Epithelial cell of proximal tubule (primary cell): Measurements from ENCODE around the gene CBR1. TPM values are rescaled to one million over a fixed set of nuclear protein-coding genes. Genes with fewer than 3 reads are reported as not detected.
A peak's percentile ranks its signal among the peaks of the same experiment; 100 is the strongest.
"Not testable (repeated sequence)": the region's sequence is repeated elsewhere in the genome, so short reads cannot be mapped to it uniquely, and the experiment has no call there.

ENCODE experiments used
- DNase-seq: peaks from one replicate; pipeline ENCODE4 v3.0.0-alpha.2; 2011; ENCODE audit warnings: low read depth
- H3K4me3 ChIP-seq: 2 replicates; pipeline ENCODE4 v1.5.1; 2011; ENCODE audit warnings: low read depth, mild to moderate bottlenecking, low read length
- total RNA-seq: library from RNA; depleted of rRNA; stranded (reverse); fragments of >200 nt; gene quantifications from 2 replicates; pipeline ENCODE4 v1.2.3, GENCODE V29; 2015
- TF ChIP-seq, protein P1 (sequence below): conservative IDR thresholded peaks from 2 replicates; pipeline ENCODE4 v1.5.1; 2012; ENCODE audit warnings: low read depth, mild to moderate bottlenecking, low read length

The CBR1 gene
- total RNA-seq, 1 donor from 2014 or later = 118 TPM

DNA sequence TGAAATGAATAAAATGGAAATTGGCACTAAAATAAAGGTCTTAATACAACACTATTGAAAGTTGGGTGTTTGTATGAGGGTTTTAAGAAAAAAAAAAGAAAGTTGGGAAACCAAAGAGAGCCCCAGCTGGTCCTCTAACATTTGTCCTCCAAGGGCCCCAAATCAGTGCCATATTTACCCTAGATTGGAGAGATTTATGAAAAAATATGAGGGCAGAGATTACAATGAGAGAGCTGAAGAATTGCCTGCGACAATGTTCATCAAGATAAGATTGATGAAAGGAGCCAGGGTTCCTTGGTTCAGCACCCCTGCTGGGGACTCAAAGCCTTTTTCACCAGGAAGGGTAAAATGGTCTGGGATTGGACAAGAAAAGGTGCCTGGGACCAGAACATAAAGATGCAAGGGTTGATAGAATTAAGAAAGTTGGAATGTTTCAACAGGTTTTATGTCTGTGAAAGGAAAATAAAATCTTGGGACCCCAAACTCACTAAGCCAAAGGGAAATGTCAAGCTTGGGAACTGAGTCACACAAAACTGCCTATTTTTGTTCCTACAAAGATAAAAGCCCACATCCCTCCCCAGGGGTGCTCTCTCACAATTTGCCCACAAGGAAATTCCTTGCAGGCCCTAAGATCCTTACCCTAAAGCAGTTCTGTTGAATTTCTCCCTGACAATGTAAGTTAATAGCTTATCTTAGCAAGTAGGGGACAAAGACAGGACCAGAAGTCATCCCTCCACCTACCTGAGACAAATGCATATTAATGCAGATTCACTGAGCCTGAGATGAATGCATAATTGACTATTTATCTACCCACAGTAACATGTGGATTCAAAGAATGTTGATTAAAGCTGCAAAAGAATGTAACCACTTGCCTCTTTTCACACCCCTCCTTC lies 26.8 kb downstream of the CBR1 start:
- no peak overlapping the region for H3K4me3 ChIP-seq
- no peak for DNase-seq
- TF ChIP-seq, protein P1, sequence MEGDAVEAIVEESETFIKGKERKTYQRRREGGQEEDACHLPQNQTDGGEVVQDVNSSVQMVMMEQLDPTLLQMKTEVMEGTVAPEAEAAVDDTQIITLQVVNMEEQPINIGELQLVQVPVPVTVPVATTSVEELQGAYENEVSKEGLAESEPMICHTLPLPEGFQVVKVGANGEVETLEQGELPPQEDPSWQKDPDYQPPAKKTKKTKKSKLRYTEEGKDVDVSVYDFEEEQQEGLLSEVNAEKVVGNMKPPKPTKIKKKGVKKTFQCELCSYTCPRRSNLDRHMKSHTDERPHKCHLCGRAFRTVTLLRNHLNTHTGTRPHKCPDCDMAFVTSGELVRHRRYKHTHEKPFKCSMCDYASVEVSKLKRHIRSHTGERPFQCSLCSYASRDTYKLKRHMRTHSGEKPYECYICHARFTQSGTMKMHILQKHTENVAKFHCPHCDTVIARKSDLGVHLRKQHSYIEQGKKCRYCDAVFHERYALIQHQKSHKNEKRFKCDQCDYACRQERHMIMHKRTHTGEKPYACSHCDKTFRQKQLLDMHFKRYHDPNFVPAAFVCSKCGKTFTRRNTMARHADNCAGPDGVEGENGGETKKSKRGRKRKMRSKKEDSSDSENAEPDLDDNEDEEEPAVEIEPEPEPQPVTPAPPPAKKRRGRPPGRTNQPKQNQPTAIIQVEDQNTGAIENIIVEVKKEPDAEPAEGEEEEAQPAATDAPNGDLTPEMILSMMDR = no peak

DNA sequence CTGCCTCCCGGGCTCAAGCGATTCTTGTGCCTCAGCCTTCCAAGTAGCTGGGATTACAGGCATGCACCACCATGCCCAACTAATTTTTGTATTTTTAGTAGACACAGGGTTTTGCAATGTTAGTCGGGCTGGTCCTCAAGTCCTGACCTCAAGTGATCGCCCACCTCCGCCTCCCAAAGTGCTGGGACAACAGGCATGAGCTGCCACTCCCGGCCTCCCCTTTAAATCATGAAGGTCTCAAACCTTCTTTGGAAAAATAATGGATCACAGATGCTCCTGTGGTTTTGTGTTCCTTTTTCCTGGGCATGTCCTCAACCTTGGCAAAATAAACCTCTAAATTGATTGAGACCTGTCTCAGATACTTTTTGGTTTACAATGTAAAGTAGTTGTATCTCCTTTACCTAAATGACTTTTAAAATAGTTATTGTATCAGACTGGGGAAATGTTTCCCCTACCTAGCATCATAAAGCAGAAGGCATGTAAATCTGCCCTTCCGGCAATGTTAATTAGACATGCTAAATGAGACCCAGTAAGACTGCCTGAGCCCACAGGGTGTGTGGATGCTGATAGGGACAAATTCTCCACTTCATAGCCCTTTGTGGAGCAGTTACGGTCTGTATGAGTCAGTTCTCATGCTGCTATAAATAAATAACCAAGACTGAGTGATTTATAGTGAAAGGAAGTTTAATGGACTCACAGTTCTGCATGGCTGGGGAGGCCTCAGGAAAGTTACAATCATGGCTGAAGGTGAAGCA lies 27.8 kb downstream of the CBR1 start:
- H3K4me3 ChIP-seq = no peak overlapping the region
- peak; percentile 82 for DNase-seq
- TF ChIP-seq, protein P1 = no peak

DNA sequence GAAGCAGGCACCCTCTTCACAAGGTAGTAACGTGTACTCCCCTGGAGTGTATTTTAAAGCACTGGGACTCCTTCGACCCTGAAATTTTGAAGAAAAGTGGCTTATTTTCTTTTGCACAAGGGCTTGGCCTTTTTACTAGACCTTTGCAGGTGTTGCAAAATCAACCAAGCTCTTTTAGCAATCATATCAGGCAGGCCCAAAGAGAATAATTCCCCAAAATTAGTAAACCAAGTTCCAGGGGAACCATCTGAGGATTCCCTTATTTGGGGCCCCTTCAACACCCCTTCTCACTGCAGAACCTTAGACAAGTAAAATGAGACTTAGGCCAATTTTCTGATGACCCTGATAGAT lies 28.3 kb downstream of the CBR1 start:
- no peak for DNase-seq
- TF ChIP-seq, protein P1 = no peak
- H3K4me3 ChIP-seq = no peak overlapping the region

DNA sequence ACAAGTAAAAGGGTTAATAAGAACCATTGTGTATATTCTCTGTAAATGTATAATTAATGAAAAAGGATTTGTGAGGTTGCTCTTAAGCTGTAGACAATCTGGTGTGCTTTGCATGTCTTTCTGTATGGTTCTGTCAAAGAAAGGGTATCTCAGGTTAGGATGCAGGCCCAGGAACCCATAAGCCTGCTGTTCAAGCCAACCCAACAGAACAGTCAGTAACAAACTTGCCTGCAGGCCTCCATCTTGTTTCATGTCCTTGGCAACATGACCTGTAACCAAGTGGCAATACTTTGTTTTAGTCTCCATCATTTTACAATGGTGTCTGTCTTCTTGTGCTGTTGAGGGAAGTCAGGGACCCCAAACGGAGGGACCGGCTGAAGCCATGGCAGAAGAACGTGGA lies 29.2 kb downstream of the CBR1 start:
- H3K4me3 ChIP-seq = no peak overlapping the region
- TF ChIP-seq, protein P1 = no peak
- DNase-seq = no peak

DNA sequence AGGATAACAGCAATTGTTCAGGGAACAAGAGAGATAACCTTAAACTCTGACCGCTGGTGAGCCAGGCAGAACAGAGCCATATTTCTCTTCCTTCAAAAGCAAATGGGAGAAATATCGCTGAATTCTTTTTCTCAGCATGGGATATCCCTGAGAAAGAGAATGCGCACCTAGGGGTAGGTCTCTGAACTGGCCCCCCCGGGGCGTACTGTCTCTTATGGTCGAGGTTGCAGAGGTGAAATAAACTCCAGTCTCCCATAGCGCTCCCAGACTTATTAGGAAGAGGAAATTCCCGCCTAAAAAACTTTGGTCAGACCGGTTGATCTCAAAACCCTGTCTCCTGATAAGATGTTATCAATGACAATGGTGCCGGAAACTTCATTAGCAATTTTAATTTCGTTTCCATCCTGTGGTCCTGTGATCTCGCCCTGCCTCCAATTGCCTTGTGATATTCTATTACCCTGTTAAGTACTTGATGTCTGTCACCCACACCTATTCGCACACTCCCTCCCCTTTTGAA lies 29.9 kb downstream of the CBR1 start:
- H3K4me3 ChIP-seq, DNase-seq: not testable (repeated sequence)

DNA sequence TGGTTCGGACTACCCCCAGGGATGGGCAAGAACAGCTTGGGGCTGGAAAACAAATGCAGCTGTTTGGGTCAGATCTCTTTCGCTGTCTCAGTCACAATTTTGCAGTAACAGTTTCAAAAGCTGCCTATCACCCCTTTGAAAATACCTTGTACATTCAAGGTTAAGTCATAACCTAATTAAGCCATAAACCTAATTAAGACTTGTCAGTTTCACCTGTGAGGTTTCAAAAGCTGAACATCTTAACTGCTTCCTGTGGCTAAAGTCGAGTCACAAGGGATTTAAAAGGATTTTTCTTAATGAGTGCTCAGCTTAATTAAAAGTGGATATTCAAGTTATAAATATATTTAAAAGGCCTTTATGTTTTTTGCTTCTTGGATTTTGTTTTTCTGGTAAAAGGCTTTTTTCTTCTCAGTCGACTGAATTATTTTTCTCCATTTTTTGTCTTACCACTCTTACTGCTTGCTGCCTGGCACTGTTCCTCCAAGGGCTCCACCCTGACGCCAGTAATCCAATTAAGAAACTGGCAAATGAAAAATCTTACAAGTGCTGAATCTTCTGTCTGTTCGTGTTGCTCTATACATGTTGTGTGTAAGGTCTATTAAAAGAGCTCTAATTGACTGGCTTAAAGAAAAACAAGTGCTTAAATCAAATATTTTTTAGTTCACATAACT lies 31.3 kb downstream of the CBR1 start:
- TF ChIP-seq, protein P1 = no peak
- no peak overlapping the region for H3K4me3 ChIP-seq
- no peak for DNase-seq

DNA sequence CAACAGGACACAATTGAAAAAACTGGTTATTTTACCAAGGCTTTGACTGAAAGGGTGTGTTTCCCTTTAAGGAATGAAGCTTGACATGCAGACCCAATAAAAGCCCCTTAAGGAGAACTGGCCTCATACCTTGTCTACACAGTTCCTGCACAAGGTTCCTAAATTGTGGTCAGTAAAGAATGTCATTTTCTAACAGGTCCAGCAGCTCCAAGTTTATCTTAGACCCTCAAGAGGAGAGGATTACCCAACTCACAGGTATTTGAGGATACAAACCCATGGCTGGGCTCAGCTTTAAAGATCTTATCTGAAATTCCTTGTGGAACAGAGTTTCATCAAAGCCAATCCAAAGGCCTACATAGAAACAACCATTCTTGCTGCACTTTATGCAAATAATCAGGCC lies 33.6 kb downstream of the CBR1 start:
- H3K4me3 ChIP-seq = no peak overlapping the region
- TF ChIP-seq, protein P1 = no peak
- no peak for DNase-seq
